HG02852 (cell line): Measurements from ENCODE around the gene MPC1.
A peak's percentile ranks its signal among the peaks of the same experiment; 100 is the strongest.
"Not testable (repeated sequence)": the region's sequence is repeated elsewhere in the genome, so short reads cannot be mapped to it uniquely, and the experiment has no call there.

ENCODE experiments used
- ATAC-seq: cut with Tn5 transposase; IDR thresholded peaks from one replicate; pipeline ENCODE4 v1.9.1; 2021; ENCODE audit warnings: mild to moderate bottlenecking, moderate library complexity; ENCODE audit not compliant: unreplicated experiment

MPC1 gene

DNA sequence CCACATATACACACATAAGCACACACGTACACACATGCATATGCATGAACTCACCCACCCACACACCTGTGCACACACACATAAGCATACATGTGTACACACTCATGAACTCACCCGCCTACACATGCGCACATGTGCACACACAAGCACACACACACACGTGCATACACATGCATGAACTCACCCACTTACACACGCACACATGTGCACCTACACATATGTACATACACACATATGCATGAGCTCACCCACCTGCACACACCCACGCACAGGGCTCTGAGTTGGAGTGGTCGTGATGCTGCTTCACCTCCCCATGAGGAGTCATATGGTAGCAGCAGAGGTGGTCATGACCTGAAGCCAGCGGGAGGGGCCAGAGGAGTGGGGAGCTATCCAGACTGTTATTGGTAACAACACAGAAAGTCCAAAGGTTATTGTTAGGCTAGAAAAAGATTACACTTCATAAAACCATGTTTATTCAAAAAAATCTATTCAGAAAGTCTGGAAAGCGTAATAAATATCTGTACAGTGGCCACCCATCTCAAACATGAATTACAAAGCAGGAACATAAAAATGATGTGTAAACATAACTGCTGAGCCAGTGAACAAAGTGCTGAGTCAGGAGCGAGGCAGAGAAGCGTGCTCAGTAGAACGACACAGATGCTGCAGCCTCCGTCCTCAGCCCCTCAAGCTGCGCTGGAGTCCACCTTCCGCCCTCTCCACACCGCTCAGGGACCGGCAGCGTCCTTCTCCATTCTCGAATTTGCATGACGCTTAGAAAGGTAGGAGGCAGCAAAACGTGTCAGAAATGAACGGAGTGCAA is 26.4 kb upstream of the MPC1 start:
- no peak for ATAC-seq

DNA sequence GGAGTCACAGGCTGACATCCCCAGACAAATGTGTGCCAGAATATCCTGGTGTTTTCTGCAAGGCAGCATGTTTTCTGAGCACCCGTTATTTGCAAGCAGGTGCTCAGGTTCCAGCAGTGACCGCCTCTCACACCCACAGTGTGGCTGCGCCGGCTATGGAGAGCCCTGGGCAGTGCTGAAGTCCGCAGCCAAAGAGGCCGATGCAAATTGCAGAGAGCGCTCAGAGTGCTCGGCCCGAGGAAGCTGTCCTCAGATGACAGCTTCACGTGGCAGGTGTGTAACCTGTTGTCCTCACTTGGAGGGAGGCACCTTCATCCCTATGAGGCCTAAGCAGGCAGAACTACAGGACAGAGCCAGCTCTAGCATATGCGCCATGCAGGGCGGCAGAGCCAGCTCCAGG is 23.5 kb upstream of the MPC1 start:
- no peak for ATAC-seq

DNA sequence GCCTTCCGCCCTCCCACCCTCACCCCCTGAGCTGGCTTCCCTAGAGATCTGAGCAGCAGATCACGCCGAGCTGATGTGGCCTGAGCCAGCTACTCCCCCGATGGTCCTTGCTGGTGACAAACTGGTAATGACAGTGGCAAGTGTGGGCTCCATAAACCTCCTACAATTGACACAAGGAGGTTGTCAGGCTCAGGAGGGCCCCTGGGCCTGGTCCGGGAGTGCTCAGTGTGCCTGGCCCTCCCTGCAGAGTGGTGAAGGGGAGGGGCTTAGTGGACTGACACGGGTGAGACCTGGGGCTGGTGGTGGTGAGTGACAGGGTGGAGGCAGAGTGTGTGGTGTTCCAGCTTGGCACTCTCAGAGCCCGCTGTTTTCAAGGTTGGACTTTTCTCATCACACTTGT is 22.6 kb upstream of the MPC1 start:
- no peak for ATAC-seq

DNA sequence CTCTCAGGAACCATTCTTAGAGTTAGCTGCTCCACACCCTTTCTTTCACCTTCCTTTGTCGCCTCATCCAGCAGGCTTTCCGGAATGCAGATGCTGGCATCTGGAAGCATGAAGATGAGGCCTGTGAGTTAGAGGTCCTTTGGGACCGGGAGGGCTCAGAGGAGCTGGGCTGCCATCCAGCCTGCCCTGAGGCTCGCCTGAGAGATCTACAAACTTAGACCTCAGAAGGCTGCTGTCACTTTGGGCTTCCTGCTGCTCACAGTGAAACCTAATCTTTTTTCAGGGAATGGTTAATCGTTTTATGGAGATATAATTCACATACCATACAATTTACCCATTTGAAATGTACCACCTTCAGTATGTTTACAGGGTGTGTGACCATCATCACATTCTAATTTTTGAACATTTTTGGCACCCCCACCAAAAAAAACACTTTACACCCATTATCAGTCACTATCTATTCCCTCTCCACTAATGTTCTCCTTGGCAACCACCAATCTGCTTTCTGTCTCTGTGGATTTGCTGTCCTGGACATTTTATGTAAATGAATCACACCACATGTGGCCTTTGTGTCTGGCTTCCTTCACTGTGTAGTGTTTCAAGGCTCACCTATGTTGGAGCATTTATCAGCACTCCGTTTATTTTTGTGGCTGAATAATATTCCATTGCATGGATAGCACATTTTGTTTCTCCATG is 20.0 kb upstream of the MPC1 start:
- no peak for ATAC-seq

DNA sequence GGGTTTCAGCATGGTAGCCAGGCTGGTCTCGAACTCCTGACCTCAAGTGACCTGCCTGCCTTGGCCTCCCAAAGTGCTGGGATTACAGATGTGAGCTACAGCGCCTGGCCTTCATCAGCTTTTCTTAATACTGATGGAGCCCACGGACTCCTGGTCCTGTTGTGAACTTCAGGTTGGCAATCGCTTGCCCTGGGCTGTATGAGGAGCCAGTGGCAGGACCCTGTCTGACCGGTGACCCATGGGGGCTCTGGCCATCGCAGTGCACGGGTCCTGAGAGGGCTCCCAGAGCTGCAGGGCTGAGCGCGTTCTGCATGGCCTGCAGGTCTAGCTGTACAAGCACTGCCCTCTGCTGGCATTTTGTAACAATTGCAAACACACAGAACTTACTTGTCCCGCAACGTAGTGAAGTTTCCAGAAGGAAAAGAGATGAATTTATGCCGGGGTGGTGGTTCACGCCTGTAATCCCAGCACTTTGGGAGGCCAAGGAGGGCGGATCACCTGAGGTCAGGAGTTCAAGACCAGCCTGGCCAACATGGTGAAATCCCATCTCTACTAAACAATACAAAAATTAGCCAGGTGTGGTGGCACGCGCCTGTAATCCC is 18.0 kb upstream of the MPC1 start:
- ATAC-seq = not testable (repeated sequence)

DNA sequence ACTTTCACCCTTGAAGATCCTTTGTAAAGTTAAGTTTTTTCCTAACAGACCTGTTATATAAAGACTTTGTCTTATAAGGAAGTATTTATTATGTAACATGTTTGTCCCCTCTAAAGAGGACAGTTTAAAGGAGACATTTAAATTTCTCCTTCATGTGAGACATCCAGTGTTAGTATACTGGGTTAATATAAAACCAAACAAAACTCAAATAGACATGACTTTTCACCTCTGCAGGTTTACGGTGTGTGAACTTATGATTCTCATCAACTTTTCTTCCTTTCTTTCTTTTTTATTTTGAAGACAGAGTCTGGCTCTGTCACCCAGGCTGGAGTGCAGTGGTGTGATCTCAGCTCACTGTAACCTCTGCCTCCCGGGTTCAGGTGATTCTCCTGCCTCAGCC is 17.4 kb upstream of the MPC1 start:
- no peak for ATAC-seq

DNA sequence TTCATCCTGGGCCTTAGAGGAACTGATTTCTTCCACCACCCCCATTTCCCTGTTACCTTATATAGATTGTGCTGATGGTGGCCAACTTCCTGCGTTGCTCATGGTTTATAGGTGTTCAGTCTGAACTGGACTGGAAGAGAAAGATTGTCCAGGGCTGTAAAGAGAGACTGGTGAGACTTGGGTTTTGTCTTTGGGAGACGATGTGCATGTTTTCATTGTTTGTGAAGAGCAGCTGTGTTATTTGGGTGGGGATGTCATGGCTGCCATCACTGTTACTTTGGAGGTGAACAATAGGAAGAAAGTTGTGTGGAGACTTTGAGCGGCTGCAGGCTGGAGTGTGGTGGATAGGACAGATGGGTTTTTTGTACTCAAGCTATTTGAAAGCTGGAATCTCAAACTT is 15.6 kb upstream of the MPC1 start:
- ATAC-seq = no peak

DNA sequence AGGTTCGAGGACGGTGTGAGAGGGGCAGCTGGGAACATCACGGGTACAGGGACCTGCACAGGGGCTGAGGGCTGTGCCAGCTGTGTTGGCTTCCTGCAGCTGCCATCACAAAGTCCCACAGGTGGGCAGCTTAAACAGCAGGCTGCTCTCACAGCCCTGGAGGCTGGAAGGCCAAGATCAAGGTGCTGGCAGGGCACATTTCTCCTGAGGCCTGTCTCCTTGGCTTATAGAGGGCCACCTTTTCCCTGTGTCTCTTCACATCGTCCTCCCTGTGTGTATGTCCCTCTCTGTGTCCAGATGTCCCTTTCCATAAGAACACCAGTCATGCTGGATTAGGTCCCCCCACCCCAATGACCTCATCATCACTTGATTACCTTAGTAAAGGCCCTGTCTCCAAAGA is 15.1 kb upstream of the MPC1 start:
- ATAC-seq = no peak

DNA sequence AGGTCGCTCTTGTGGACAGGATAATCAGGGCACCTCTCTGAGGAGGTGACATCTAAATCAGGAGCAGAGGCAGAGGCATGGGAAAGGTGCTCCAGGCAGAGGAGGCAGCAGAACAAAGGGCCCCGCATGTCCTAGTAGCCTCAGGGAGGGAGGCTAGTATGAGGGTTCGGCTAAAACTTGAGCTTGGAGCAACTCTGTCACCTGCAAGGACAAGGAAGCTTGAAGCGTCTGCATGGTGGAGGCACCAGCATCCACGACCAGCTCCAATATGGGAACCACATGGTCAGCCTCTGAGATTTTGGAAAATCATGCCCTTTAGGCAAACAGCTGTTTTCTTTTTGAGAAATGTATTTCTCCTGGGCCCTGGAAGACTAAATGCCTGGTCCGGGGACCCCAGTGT is 13.0 kb upstream of the MPC1 start:
- no peak for ATAC-seq

DNA sequence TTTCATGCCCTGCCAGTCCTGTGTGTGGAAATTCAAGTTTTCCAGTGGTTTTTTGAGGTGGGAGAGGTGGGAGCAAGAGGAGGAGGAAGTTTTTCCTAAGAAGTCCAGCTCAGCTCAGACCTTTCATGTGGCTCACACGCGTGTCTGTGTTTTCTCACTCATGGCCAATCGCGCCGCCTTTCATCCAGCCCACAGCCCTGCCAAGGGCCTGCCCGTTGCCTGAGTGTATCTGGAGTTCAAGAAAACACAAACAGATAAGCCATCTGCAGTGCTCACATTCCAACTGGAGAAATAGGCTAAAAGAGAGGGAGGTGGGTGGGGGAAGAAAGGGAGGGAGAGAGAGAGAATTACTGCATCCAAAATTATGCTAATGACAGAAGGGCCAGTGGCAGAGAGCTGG is 12.6 kb upstream of the MPC1 start:
- ATAC-seq = no peak

DNA sequence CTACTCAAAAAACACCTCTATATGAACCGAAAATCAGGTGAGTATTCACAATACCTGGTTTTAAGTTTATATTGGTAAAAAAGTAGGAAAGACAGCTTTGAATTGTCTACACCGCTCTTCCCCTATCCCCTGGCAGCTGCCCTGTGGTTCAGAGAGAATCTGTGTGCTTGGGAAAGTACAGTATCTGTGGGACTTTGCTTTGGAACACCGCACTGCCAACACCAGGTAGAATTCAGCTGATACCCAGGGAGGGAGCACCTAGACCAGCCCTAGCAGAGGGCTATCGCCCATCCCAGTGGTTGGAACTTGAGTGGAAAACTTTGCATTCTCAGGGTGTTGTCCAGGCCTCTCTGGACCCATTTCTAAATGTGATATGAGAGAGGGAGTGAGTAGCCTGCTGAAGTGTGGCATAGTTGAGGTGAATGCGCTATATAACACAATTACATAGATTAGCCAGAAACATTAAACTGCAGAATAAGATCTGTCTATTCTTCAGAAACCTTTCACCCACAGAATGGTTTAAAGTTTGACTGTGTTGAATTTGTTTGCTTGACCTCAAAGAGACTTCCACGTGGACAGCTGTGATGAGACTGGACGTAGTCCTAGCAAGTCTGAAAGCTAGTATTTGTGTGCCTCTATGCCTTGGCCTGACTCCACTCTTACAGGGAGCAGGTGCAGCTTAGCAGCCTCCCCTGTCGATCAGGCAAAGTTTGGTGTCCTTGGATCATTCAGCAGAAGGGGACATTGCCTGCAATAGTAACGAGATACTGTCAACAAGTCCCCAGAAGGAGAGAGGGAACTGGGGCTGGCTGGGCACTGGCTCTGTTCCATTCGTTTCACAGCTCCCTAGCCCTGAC is 11.5 kb upstream of the MPC1 start:
- ATAC-seq = no peak

DNA sequence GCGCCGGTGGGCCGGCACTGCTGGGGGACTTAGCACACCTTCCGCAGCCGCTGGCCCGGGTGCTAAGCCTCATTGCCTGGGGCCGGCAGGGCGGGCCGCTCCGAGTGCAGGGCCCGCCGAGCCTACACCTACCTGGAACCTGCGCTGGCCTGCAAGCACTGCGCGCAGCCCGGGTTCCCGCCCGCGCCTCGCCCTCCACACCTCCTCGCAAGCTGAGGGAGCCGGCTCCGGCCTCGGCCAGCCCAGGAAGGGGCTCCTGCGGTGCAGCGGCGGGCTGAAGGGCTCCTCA is 10.7 kb upstream of the MPC1 start:
- no peak for ATAC-seq

DNA sequence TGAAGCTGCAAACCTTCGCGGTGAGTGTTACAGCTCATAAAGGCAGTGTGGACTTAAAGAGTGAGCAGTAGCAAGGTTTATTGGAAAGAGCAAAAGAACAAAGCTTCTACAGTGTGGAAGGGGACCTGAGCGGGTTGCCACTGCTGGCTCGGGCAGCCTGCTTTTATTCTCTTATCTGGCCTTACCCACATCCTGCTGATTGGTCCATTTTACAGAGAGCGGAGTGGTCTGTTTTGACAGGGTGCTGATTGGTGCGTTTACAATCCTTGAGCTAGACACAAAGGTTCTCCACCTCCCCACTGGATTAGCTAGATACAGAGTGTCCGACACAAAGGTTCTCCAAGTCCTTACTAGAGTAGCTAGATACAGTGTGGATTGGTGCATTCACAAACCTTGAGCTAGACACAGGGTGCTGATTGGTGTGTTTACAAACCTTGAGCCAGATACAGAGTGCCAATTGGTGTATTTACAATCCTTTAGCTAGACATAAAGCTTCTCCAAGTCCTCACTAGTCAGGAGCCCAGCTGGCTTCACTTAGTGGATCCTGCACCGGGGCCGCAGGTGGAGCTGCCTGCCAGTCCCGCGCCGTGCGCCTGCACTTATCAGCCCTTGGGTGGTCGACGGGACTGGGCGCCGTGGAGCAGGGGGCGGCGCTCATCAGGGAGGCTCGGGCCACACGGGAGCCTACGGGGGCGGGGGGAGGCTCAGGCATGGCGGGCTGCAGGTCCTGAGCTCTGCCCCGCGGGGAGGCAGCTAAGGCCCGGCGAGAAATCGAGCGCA is 10.2 kb upstream of the MPC1 start:
- not testable (repeated sequence) for ATAC-seq

DNA sequence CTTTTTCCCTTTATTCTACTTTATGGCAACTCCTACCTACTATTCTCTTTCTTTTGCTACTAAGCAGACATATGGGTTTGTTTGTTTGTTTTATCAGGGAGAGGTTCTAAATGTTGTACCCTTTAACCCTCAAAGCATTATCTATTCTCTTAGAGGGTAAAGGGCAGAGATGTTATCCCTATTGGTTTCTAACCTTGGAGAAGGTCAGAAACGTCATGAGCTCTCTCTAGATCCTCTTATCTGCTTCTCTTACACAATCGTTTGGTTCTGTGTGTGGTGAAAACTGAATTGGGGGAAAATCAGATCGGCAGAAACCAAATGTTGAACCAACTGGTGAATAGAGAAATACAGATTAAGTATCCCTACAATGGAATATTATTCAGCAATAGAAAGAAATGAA is 6.4 kb upstream of the MPC1 start:
- no peak for ATAC-seq

DNA sequence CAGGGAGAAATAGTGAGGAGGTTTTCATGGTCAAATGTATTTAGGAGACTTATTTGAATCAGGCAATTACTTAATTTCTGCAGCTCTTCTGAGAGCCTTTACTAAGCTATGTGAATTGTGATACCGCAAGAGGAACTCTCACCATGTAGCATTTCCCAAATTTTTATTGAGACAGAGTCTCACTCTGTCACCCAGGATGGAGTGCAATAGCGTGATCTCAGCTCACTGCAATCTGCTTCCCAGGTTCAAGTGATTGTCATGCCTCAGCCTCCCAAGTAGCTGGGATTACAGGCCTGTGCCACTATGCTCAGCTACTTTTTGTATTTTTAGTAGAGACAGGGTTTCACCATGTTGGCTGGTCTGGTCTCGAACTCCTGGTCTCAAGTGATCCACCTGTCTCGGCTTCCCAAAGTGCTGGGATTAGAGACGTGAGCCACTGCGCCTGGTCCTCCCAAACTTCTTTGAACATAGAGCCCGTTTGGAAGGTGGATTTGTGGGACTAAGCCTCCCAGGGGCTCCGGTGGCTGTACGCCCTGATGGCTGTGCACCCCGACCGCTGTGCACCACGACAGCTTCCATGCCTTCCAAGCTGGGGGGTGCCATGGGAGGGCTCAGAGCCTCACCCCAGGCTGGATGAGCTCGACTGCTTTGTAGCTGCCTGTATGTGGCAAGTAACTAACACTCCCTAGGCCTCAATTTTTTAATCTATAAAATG is 5.7 kb upstream of the MPC1 start:
- no peak for ATAC-seq

DNA sequence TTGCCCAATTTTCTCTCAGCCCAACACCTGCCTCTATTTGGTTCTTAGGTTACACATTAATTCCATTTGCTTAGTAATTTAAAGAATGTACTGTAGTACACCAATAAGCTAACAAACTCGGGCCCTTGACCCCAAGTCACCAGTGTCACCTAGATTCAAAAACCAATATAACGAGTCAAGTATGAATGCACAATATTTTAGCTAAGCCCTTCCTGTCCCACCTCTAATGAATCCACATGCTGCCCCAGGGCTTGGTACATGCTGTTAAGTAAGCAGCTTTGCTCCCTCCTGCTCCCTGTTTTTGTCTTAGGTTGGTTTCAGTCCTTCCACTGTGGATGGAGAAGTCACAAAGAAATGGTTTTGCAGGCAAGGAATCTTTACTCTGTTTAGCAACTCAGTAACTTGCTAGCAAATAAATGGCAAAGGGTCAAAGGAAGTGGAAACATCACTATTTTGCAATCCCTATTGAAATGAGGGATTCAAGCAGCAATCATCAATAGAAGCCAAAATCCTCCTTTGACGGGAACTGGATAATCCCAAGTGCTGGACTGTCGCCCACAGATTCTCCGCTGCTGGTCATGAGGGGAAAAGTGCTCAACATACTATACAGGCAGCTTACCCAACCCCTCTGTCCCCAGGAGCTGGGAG is 5.0 kb upstream of the MPC1 start:
- no peak for ATAC-seq

DNA sequence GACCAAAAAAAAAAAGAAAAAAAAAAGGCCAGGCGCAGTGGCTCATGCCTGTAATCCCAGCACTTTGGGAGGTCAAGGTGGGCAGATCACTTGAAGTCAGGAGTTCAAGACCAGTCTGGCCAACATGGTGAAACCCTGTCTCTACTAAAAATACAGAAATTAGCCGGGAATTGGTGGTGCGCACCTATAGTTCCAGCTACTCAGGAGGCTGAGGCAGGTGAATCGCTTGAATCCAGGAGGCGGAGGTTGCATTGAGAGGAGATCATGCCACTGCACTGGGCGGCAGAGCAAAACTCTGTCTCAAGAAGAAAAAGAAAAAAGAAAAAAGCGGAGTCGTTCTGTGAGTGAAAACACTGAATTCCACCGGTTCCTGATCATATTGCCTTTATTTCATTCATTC is 4.4 kb upstream of the MPC1 start:
- not testable (repeated sequence) for ATAC-seq

DNA sequence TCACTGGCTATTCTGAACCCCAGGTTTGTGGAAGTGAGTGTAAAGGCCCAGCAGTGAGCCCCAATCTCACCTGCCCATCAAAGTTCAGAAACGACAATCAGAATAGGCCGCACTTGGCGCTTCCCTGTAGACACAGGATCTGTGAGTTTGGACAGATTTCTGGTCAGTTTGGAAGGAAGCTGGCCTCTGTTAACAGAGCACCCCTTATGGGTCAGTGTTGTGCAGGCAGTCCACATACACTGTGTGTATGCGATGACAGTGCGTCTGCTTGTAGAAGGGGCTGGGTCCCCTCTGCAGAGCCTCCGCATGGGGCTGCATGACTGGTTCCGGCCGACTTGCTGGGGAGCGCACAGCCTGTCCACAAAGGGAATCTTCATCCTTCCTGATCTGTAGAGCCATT is 3.4 kb upstream of the MPC1 start:
- no peak for ATAC-seq

DNA sequence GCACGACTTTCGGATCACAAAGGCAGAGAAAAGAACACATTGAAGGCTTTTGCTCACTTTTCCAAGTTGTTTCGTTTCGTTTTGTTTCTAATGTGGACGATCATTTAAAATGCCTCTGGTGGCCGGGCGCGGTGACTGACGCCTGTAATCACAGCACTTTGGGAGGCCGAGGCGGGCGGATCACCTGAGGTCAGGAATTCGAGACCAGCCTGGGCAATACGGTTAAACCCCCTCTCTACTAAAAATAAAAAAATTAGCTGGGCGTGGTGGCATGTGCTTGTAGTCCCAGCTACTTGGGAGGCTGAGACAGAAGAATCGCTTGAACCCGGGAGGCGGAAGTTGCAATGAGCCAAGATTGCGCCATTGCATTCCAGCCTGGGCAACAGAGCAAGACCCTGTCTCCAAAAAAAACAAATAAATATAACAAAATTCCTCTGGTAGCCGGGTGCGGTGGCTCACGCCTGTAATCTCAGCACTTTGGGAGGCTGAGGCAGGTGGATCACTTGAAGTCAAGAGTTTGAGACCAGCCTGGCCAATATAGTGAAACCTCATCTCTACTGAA is 1.1 kb upstream of the MPC1 start:
- ATAC-seq = peak; percentile 1
